Astrocyte of the cerebellum (primary cell): ENCODE data around the gene CCR5AS.

Experiments used
- DNase-seq: peaks from one replicate; pipeline ENCODE4 v3.0.0-alpha.2; 2011; ENCODE audit warnings: low read depth
- H3K4me3 ChIP-seq: 2 replicates; pipeline ENCODE4 v1.5.1; 2011; ENCODE audit warnings: mild to moderate bottlenecking, low read depth, low read length, moderate library complexity
- CTCF ChIP-seq: IDR thresholded peaks from 2 replicates; pipeline ENCODE4 v1.5.1; 2012; ENCODE audit warnings: low read length, low read depth, moderate library complexity, mild to moderate bottlenecking; ENCODE audit errors: missing control alignments
- in situ Hi-C: cut with HindIII; loops from 2 replicates; pipeline ENCODE4 v1.10.0; 2017; ENCODE audit warnings: low sequenced_read_pairs

CCR5AS gene

GRCh38 chr3:46350262-46350565, 56.7 kb downstream of the CCR5AS start:
- TF ChIP-seq CTCF: no peak
- no peak for DNase-seq
- no peak overlapping the region for H3K4me3 ChIP-seq
- in situ Hi-C loops: no loop called here

- no peak for TF ChIP-seq CTCF
- no peak for DNase-seq
- H3K4me3 ChIP-seq: no peak overlapping the region
- in situ Hi-C loops: no loop called here
These were observed 57.2 kb downstream of the CCR5AS start for GRCh38 chr3:46349484-46350261.

- no peak overlapping the region for H3K4me3 ChIP-seq
- no peak for TF ChIP-seq CTCF
- in situ Hi-C loops: no loop called here
- no peak for DNase-seq
These were observed 57.9 kb downstream of the CCR5AS start for GRCh38 chr3:46348823-46349482.

- TF ChIP-seq CTCF: no peak
- no peak overlapping the region for H3K4me3 ChIP-seq
- DNase-seq: no peak
- in situ Hi-C loops: no loop called here
These were observed 62.4 kb downstream of the CCR5AS start for GRCh38 chr3:46344476-46344875.

GRCh38 chr3:46338840-46339239, 68.0 kb downstream of the CCR5AS start:
- no peak overlapping the region for H3K4me3 ChIP-seq
- in situ Hi-C loops: no loop called here
- no peak for TF ChIP-seq CTCF
- no peak for DNase-seq

GRCh38 chr3:46337911-46338310, 69.0 kb downstream of the CCR5AS start:
- DNase-seq: no peak
- in situ Hi-C loops: no loop called here
- TF ChIP-seq CTCF: no peak
- H3K4me3 ChIP-seq: no peak overlapping the region
